ENCODE data around the gene RNGTT.
A peak's percentile ranks its signal among the peaks of the same experiment; 100 is the strongest.
"Not testable (repeated sequence)": the region's sequence is repeated elsewhere in the genome, so short reads cannot be mapped to it uniquely, and the experiment has no call there.

RNGTT gene

DNA sequence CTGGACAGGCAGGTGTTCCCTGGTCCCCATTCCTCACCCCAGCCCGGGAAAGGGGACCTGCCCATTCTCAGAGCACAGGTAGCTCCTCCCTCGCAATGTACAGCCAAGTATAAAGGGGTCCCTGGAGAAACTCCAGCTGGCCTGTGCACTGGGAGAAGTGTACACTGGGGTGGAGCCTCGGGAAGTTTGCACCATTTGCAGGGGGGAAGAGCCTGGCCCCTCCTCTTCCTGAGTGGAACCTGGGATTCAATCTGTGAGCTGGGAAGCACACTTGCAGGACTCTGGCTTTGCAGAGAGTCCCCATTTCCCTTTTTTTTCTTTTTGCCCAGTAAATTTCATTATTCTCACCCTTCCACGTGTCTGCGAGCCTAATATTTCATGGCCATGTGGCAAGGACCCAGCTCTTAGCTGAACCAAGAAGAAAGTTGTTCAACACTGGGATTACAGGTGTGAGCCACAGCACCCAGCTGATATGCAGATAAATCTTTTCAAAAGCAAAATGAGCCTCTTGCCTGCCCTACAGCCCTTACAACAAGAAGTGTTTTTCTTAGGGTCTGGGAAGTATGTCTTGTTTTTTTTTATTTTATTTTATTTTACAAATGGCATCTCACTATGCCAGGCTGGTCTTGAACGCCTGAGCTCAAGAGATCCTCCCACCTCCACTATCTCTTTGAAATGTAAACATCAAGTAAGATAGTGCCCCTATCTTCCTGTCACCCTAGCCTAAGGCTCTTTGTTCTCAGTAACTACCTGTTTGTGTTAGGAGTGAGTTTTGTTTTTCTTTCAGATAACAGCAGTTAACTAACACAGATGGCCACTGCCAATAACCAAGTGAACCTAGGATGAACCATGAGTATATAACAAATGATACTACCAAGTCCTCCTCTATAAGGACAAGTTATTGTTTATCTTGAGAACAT, 9.3 kb upstream of the RNGTT start:
- Histone ChIP-seq H3K9ac (ENCODE audit: low read length in 5 of 5) (no peak overlapping the region), H3K36me3 (ENCODE audit: control insufficient read depth in 5 of 5, insufficient read depth in 5 of 5, low read length in 5 of 5) (no peaks in the 10 kb centered on the region), H3K9me3 (ENCODE audit: control insufficient read depth in 5 of 5, low read length in 5 of 5) (peaks cover 0 to 6% (median 0%) of the 10 kb centered on the region in 5 donors), H3K4me3 (ENCODE audit: low read depth in 1 of 5, low read length in 5 of 5) (no peak overlapping the region), H3K27ac (ENCODE audit: low read depth, low read length) (no peak overlapping the region), H3K4me1 (ENCODE audit: control insufficient read depth in 5 of 5, insufficient read depth in 5 of 5, low read length in 5 of 5) (no peaks in the 10 kb centered on the region), H3K27me3 (ENCODE audit: control insufficient read depth in 5 of 5, insufficient read depth in 4 of 5, low read length in 5 of 5) (no peaks in the 10 kb centered on the region)

DNA sequence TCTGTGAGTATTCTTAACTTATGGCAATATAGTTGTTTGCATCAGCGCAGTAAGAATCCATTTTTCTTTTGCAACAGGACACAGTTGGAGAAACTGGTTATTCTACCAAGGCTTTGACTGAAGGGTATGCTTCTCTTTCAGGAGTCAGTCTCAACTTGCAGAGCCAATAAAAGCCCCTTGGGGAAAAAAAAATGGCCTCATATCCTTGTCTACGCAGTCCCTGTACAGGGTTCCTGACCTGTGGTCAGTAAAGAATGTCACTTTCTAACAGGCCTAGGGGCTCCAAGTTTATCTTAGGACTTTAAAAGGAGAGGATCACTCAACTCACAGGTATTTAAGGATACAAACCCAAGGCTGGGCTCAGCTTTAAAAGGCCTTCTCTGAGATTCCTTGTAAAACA, 6.9 kb upstream of the RNGTT start:
- Histone ChIP-seq H3K27me3 (ENCODE audit: control insufficient read depth in 5 of 5, insufficient read depth in 4 of 5, low read length in 5 of 5) (no peaks in the 10 kb centered on the region), H3K4me3 (ENCODE audit: low read depth in 1 of 5, low read length in 5 of 5) (no peak overlapping the region), H3K36me3 (ENCODE audit: control insufficient read depth in 5 of 5, insufficient read depth in 5 of 5, low read length in 5 of 5) (no peaks in the 10 kb centered on the region), H3K9me3 (ENCODE audit: control insufficient read depth in 5 of 5, low read length in 5 of 5) (peaks cover 0 to 16% (median 2%) of the 10 kb centered on the region in 5 donors), H3K27ac (ENCODE audit: low read depth, low read length) (no peak overlapping the region), H3K9ac (ENCODE audit: low read length in 5 of 5) (no peak overlapping the region), H3K4me1 (ENCODE audit: control insufficient read depth in 5 of 5, insufficient read depth in 5 of 5, low read length in 5 of 5) (no peaks in the 10 kb centered on the region)

DNA sequence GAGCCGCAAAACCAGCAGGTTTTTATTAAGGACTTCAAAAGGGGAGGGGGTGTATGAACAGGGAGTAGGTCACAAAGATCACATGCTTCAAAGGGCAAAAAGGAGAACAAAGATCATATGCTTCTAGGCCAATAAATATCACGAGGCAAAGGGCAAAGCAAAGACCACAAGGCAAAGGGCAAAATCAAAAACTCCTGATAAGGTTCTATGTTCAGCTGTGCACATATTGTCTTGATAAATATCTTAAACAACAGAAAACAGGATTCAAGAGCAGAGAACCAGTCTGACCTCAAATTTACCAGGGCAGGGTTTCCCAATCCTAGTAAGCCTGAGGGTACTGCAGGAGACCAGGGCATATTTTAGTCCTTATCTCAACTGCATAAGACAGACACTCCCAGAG, 5.8 kb upstream of the RNGTT start:
- H3K27ac ChIP-seq (ENCODE audit: low read depth, low read length); H3K4me1 ChIP-seq (ENCODE audit: control insufficient read depth in 5 of 5, insufficient read depth in 5 of 5, low read length in 5 of 5); H3K27me3 ChIP-seq (ENCODE audit: control insufficient read depth in 5 of 5, insufficient read depth in 4 of 5, low read length in 5 of 5); H3K36me3 ChIP-seq (ENCODE audit: control insufficient read depth in 5 of 5, insufficient read depth in 5 of 5, low read length in 5 of 5); H3K4me3 ChIP-seq (ENCODE audit: low read depth in 1 of 5, low read length in 5 of 5); H3K9ac ChIP-seq (ENCODE audit: low read length in 5 of 5): not testable (repeated sequence)
- H3K9me3 ChIP-seq (ENCODE audit: control insufficient read depth in 5 of 5, low read length in 5 of 5) = peaks cover 0 to 16% (median 2%) of the 10 kb centered on the region in 5 donors

DNA sequence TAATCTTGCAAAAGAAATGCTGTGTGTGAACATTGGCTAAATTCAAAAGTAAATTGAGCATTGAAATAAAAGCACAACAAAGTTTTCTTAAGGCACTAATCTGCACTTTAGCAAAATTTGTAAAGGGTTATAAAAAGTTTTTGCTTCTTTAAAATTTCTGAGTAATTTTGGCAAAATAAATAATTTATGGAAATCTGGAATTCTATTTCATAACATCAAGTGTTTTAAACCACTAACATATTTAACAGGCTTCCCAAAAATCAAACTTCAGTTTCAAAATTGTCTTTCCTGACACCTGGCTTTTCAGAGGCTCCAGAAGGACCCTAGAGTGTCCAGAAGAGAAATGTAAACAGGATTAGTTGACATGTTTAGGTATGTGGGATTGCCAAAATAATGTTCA, 4.5 kb upstream of the RNGTT start:
- Histone ChIP-seq H3K4me3 (ENCODE audit: low read depth in 1 of 5, low read length in 5 of 5) (no peak overlapping the region), H3K36me3 (ENCODE audit: control insufficient read depth in 5 of 5, insufficient read depth in 5 of 5, low read length in 5 of 5) (no peaks in the 10 kb centered on the region), H3K9ac (ENCODE audit: low read length in 5 of 5) (no peak overlapping the region), H3K9me3 (ENCODE audit: control insufficient read depth in 5 of 5, low read length in 5 of 5) (peaks cover 0 to 16% (median 2%) of the 10 kb centered on the region in 5 donors), H3K27me3 (ENCODE audit: control insufficient read depth in 5 of 5, insufficient read depth in 4 of 5, low read length in 5 of 5) (no peaks in the 10 kb centered on the region), H3K27ac (ENCODE audit: low read depth, low read length) (no peak overlapping the region), H3K4me1 (ENCODE audit: control insufficient read depth in 5 of 5, insufficient read depth in 5 of 5, low read length in 5 of 5) (peaks cover 0 to 14% (median 11%) of the 10 kb centered on the region in 5 donors)

DNA sequence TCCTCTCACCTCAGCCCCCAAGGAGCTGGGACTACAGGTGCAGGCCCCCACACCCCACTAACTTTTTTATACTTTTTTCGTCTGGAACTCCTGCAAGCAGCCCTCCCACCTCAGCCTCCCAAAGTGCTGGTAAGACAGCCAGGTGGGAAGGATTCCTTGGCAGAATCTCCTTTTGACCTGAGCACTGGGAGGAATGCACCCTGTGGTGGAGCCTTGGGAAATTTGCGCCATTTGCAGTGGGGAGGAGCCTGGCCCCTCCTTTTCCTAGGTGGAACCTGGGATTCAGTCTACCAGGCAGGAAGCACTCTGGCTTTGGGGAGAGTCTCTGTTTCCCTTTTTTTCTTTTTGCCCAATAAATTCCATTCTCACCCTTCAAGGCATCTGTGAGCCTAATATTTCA, 2.3 kb upstream of the RNGTT start:
- Histone ChIP-seq H3K4me1 (ENCODE audit: control insufficient read depth in 5 of 5, insufficient read depth in 5 of 5, low read length in 5 of 5) (peaks cover 0 to 24% (median 17%) of the 10 kb centered on the region in 5 donors), H3K9ac (ENCODE audit: low read length in 5 of 5) (no peak overlapping the region), H3K4me3 (ENCODE audit: low read depth in 1 of 5, low read length in 5 of 5) (no peak overlapping the region), H3K27me3 (ENCODE audit: control insufficient read depth in 5 of 5, insufficient read depth in 4 of 5, low read length in 5 of 5) (no peaks in the 10 kb centered on the region), H3K27ac (ENCODE audit: low read depth, low read length) (no peak overlapping the region), H3K9me3 (ENCODE audit: control insufficient read depth in 5 of 5, low read length in 5 of 5) (peaks cover 0 to 16% (median 2%) of the 10 kb centered on the region in 5 donors), H3K36me3 (ENCODE audit: control insufficient read depth in 5 of 5, insufficient read depth in 5 of 5, low read length in 5 of 5) (no peaks in the 10 kb centered on the region)

DNA sequence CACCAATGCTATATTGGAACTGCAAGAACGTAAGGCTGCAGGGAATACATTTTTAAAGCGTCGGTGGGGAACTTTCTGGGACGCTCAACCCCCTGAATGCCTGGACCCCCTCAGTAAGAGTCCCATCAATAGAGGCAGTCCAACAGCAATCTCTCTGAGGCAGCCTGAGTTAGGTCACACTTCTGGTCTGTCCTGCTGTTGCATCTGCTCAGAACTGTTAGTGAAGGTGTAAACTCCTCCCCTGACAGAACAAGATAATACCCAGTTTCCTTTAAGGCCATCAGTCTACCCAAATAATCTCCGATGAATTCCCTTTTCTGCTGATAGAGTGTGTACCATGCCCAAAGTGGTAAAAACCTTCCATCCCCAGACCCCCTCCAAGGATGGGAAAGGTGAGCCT, 1.1 kb upstream of the RNGTT start:
- Histone ChIP-seq H3K27me3 (ENCODE audit: control insufficient read depth in 5 of 5, insufficient read depth in 4 of 5, low read length in 5 of 5) (no peaks in the 10 kb centered on the region), H3K4me1 (ENCODE audit: control insufficient read depth in 5 of 5, insufficient read depth in 5 of 5, low read length in 5 of 5) (peaks cover 0 to 24% (median 17%) of the 10 kb centered on the region in 5 donors), H3K4me3 (ENCODE audit: low read depth in 1 of 5, low read length in 5 of 5) (peak overlapping the region; percentile 87 to 97 (median 92)), H3K36me3 (ENCODE audit: control insufficient read depth in 5 of 5, insufficient read depth in 5 of 5, low read length in 5 of 5) (no peaks in the 10 kb centered on the region), H3K9me3 (ENCODE audit: control insufficient read depth in 5 of 5, low read length in 5 of 5) (peaks cover 0 to 14% (median 2%) of the 10 kb centered on the region in 5 donors), H3K9ac (ENCODE audit: low read length in 5 of 5) (peak overlapping the region in 2 of 5 donors; percentile 53 to 71), H3K27ac (ENCODE audit: low read depth, low read length) (no peak overlapping the region)

DNA sequence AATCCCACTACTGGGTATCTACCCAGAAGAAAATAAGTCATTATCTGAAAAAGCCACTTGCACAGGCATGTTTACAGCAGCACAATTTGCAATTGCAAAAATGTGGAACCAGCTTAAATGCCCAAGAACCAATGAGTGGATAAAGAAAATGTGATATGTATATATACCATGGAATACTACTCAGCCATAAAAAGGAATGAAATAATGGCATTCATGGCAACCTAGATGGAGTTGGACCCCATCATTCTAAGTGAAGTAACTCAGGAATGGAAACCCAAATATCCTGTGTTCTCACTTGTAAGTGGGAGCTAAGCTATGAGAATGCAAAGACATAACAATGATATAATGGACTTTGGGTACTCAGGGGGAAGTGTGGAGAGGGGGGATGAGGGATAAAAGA, 4.6 kb downstream of the RNGTT start:
- Histone ChIP-seq H3K27ac (ENCODE audit: low read depth, low read length) (no peak overlapping the region), H3K9ac (ENCODE audit: low read length in 5 of 5) (no peak overlapping the region), H3K4me1 (ENCODE audit: control insufficient read depth in 5 of 5, insufficient read depth in 5 of 5, low read length in 5 of 5) (peaks cover 0 to 17% (median 8%) of the 10 kb centered on the region in 5 donors), H3K36me3 (ENCODE audit: control insufficient read depth in 5 of 5, insufficient read depth in 5 of 5, low read length in 5 of 5) (no peaks in the 10 kb centered on the region), H3K27me3 (ENCODE audit: control insufficient read depth in 5 of 5, insufficient read depth in 4 of 5, low read length in 5 of 5) (no peaks in the 10 kb centered on the region), H3K4me3 (ENCODE audit: low read depth in 1 of 5, low read length in 5 of 5) (no peak overlapping the region), H3K9me3 (ENCODE audit: control insufficient read depth in 5 of 5, low read length in 5 of 5) (peaks cover 0 to 4% (median under 1%) of the 10 kb centered on the region in 5 donors)

DNA sequence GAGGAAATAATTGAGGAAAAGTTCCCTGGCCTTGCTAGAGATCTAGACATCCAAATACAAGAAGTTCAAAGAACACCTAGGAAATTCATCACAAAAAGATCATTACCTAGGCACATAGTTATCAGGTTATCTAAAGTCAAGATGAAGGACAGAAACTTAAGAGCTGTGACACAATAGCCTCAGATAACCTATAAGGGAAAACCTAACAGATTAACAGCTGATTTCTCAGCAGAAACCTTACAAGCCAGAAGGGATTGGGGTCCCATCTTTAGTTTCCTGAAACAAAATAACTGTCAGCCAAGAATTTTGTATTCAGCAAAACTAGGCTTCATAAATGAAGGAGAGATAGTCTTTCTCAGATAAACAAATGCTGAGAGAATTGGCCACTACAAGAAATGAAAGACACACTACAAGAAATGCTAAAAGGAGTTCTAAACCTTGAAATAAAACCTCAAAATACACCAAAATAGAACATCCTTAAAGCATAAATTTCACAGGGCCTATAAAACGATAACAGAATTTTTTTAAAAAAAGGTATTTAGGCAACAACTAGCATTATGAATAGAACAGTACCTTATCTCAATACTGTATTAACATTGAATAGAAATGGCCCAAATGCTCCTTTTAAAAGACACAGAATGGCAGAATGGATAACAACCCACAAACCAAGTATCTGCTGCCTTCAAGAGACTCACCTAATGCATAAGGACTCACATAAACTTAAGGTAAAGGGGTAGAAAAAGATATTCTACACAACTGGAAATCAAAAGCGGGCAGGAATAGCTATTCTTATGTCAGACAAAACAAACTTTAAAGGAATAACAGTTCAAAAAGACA, 9.7 kb downstream of the RNGTT start:
- no peaks in the 10 kb centered on the region for H3K27me3 ChIP-seq (ENCODE audit: control insufficient read depth in 5 of 5, insufficient read depth in 4 of 5, low read length in 5 of 5)
- H3K36me3 ChIP-seq (ENCODE audit: control insufficient read depth in 5 of 5, insufficient read depth in 5 of 5, low read length in 5 of 5) = no peaks in the 10 kb centered on the region
- H3K4me1 ChIP-seq (ENCODE audit: control insufficient read depth in 5 of 5, insufficient read depth in 5 of 5, low read length in 5 of 5) = no peaks in the 10 kb centered on the region
- no peak overlapping the region for H3K27ac ChIP-seq (ENCODE audit: low read depth, low read length)
- H3K4me3 ChIP-seq (ENCODE audit: low read depth in 1 of 5, low read length in 5 of 5) = no peak overlapping the region
- H3K9ac ChIP-seq (ENCODE audit: low read length in 5 of 5) = no peak overlapping the region
- H3K9me3 ChIP-seq (ENCODE audit: control insufficient read depth in 5 of 5, low read length in 5 of 5) = peaks cover 0 to 7% (median 4%) of the 10 kb centered on the region in 5 donors

DNA sequence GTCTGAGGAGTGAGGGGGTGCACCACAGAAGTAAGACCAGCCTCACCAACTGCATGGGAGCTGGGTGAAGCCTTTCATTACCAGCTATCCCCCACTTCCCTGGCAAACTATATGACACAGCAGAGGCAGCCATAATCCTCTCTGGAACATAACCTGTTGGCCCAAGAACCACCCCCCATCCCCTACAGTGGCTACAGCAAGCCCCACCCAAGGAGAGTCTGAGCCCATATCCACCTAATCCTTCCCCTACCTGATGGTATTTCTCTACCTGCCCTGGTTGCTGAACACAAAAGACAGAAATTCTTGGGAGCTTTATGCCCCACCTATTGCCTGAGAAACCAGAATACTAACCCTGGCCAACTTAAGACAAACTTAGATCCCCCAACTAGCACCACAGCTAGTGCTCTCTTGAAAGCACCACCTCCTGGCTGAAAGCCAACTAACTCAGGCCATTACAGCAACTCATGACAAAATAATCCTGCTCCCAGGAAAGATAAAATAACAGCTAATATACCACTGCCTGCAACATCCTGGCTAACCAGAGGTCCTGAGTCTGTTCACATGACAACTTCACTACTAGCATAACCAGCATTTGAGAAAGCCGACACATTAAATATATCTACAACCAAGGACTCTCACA, 11.2 kb downstream of the RNGTT start:
- Histone ChIP-seq H3K27me3 (ENCODE audit: control insufficient read depth in 5 of 5, insufficient read depth in 4 of 5, low read length in 5 of 5) (no peaks in the 10 kb centered on the region), H3K4me3 (ENCODE audit: low read depth in 1 of 5, low read length in 5 of 5) (no peak overlapping the region), H3K4me1 (ENCODE audit: control insufficient read depth in 5 of 5, insufficient read depth in 5 of 5, low read length in 5 of 5) (no peaks in the 10 kb centered on the region), H3K9me3 (ENCODE audit: control insufficient read depth in 5 of 5, low read length in 5 of 5) (peaks cover 0 to 7% (median 4%) of the 10 kb centered on the region in 5 donors), H3K36me3 (ENCODE audit: control insufficient read depth in 5 of 5, insufficient read depth in 5 of 5, low read length in 5 of 5) (no peaks in the 10 kb centered on the region), H3K27ac (ENCODE audit: low read depth, low read length) (no peak overlapping the region), H3K9ac (ENCODE audit: low read length in 5 of 5) (no peak overlapping the region)
